ENCODE measurements around the gene DNAAF9.

GRCh38 chr20:3410464-3410863 lies 3.0 kb upstream of the DNAAF9 start:
- TF ChIP-seq CTCF (IDR thresholded peaks at IDR 0.05) (no peak), ZFX (IDR thresholded peaks at IDR 0.05; ENCODE audit: borderline replicate concordance) (no peak)
